NK-92 (cell line): Measurements from ENCODE around the gene CTNNA3.

Experiments
- DNase-seq: peaks from one replicate; lab custom pipeline; 2025; ENCODE audit not compliant: unreplicated experiment; lab: John Stamatoyannopoulos, UW

CTNNA3 gene

DNA sequence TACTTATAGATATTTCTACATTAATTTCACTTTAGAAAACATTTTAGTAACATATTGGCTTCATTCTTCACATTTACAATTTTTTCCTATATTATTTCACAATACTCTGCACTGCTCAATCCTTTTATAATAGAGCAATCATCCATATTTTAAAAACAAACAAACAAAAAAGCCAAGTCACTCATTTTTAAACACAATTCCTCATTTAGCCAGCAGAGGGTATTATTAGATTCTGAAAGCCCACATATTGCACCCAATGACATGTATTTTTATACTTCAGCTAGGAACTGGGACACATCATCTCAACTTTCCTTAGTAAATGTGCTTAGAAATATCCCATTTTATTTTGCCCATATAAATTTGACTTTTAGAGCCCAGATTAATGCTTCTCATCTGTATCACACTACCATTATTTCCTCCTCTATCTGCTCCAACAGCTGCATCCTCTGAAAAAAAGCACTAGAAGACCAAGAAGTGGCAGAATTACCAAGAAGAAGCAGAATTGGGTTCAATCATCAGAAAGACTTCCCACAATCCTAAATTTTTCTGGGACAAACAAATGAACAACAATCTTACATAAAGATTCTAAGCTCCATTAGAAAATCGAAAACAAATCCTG, 29.5 kb downstream of the CTNNA3 start:
- DNase-seq = no peak

DNA sequence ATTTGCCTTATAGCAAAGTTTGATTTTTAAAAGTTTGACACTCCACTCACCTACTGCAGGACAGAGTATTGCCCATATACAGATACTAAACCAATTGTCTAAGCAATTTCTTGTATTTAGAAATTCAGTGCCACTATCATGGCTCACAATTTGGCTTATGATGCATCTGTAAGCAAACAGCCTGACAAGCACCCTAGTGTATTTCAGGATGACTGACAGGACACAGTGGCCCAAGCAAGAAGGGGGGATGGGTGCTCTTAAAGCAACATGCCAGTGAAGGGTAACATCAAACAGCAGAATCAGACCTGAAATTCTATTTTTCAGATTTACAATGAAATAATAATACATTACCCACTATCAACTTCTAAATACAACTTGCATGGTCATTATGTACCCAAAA, 30.5 kb downstream of the CTNNA3 start:
- no peak for DNase-seq

DNA sequence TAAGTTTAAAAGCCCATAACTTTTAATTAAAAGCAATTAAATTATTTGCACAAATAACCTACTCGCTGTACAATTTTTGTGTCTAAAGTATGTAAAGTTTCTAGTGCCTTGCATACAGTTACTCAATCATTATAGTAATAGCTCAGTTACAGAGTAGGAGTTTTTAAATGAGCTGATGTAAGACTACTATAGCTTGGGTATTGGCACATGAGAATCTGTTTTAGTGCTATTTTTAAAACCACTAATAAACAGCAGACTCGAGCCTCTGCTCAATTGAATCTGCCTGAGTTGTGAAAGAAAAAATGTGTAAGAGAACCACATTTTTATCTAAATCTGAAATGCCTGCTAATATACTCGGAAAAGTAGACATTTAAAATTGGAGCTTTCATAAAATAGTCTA, 31.1 kb downstream of the CTNNA3 start:
- DNase-seq = no peak

DNA sequence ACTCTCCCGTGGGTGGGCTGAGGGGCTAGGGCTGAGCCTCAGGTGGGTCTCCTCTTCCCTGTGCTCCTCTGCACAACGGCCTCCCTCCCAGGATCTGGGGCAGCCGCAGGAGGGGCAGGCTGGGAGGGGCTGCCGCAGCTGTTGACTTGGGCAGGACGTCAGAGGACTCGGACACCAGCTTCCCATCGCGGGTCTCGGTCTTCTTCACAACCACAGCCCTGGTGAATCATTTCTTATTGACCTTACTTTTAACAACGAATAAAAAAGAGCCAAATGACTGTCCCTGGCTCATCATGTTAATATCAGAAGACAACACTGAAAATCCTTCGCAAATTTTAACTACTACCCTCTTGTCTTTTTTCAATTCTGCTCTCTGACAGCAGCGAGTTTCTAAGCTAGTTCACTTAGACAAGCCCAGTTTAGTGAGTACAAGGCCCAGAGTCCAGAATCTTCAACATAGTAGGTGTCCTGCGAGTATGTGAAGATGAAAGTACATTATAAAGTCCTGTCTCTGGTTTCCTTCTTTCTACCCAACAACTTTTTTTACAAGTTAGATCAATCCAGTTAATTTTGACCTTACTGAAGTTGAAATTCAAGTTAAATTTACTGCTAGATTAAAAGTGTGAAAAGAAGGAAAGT, 32.4 kb downstream of the CTNNA3 start:
- DNase-seq = no peak

DNA sequence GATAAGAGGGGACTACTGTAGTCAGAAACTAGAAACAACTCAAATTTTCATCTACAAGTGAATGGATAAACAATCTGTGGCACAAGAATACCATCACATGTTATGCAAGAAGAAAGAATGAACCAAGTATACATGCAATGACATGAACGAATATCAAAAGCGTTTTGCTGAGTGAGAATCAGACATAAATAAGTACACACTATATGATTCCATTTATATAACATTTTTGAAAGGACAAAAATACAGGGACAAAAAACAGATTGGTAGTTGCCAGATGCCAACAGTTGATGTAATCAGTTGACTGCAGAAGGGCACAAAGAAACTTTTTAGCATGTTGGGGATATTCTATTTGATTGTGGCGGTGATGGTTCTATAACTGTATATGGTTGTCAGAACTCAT, 33.6 kb downstream of the CTNNA3 start:
- no peak for DNase-seq

DNA sequence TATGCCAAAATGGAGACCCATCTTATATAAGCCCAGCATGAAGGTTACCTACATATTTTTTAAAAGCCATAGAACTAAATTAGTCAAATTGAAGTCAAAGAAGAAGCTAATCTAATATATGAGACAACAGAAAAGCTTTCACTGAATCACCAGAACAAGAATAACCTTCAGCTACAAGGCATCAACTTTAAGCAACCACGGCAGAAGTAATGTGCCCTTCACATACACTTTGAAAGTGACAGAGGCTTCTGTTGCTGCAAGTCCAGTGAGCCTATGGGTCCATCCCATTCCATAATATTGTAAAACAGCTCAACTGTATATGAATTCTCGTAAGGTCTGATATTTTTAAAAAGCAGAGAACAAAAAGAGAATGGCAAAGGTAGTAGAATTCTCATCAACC, 36.5 kb downstream of the CTNNA3 start:
- no peak for DNase-seq

DNA sequence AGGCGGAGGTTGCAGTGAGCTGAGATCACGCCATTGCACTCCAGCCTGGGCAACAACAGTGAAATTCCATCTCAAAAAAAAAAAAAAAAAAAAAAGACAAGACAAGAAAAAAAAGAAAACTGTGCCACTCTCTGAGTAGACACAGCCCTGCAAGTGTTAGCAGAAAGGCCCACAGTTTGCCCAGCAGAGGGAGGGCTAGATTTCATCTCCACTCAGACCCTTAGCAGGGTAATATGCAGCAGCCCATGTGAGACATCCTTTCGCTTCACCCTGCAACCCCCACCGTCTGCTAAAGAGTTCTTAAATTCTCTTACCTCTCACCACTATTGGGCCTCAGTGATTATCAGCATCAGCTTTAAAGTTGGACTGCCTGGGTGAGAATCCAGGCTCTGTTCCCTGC, 38.2 kb downstream of the CTNNA3 start:
- no peak for DNase-seq

DNA sequence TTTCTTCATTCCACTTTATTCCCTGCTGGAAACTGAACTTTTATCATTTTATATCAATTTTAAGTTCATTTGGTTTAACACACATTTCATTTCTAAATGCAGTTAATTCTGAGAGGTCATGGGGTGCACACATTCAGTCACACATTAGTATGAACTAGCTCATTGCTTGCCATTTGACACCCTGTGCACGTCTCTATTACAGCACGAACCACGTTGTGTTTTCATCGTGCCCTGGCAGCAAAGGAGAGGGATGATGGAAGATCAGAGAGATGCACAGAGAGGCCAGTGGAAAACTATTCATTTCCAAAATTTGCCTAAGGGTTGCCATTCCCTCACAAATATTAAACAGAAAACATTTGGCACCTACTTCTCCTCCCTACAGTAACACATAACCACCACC, 45.4 kb downstream of the CTNNA3 start:
- DNase-seq = no peak

DNA sequence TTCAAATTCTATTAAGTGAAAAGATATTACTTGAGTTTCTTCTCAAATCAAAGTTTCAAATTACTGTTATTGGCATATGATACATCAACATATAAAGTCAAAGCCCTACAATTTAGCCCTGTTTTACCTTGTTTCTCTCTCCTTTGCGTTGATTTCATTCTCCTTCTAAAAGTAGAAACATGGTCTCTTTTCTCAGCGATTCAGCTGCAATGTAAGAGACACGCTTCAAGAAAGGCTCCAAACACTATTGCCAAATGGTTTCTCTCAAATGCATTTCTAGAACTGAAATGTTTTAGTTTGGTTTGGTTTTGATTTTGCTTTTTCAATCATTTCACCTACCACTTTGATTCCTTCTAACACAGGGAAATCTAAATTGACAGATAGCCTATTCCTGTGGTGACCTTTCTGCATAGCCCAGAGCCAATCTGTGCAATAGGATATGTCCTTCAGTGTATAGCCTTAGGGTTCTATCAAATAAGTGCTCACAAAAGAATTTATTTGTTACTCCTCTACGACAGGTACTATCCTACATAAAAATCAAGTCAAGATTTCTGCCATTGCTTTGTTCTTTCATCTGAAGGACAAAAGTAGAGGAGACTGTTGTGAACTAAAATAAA, 47.3 kb downstream of the CTNNA3 start:
- no peak for DNase-seq

DNA sequence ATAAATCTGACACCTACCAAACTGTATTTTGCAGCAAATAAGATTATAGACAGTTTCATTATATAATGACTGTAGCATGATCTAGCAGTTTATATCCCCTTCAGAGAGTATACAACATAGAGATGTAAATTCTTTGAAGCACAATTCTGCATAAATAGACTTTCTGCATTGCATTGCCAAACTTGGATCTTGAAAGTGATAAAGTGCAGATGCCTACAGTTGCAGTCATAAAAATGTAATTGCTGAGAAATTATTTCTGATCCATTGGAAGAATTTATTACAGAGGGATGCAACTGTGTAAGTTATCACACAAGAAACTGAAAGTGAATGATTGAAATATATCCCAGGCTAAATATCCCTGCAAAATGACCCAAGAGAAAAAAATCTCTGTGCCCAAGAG, 65.1 kb downstream of the CTNNA3 start:
- no peak for DNase-seq

DNA sequence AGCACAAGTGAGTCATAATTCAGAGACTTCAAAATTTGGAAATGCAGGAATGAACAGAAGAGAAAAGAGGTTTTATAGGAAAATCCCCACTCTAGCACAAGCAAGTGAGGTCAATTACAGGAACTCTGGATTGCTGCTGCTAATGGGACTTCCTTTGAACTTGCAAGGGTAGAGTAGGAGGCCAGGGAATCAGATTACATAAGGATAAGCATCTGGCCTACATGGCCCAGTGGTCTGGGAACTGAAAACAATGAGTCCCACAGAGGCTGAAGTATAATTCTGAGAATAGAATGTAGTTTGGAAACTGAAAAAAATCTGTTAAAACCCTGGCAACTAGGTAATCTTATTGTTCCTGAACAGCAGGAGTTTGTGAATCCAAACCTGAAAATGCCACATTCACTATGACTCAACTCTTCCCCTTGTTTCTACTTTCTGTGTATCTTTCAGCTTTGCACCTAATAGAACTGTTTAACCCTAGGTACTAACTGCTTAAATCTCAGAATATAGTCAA, 66.5 kb downstream of the CTNNA3 start:
- DNase-seq = no peak

DNA sequence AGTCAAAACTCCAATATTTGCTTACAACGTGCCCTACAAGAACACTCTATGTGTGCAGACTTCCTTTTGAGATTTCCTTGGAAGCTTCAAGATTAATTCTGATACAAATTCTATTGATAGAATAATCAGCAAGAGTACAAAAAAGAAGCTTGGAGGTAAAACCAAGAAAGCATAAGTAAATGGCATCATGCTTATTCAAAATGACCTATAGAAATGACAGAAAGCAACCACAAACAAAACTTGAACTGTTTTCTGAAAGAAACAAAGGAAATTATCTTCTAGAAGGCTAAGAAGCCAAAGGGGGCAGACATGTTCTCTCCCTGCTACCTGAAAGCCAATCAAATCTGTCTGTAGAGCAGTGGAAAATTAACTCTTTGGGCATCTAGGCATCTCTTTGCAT, 73.0 kb downstream of the CTNNA3 start:
- no peak for DNase-seq

DNA sequence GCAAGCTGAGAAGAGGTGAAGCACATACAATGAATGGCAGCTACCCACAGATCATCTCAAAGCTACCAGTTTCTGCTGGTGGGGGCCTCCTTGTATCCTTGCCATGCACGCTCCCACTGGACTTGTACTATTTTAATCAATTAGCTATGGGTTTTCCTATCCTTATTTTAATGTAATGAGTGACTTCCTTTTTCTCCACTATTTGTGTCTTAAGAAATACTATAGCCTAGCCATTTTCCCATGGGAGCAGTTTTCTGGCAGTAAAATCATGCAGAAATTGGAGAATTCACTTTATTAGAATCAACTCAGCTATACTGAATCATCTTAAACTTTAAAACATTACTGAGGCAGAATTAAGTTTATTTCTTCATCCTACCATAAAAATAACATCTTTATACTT, 73.5 kb downstream of the CTNNA3 start:
- DNase-seq = no peak

DNA sequence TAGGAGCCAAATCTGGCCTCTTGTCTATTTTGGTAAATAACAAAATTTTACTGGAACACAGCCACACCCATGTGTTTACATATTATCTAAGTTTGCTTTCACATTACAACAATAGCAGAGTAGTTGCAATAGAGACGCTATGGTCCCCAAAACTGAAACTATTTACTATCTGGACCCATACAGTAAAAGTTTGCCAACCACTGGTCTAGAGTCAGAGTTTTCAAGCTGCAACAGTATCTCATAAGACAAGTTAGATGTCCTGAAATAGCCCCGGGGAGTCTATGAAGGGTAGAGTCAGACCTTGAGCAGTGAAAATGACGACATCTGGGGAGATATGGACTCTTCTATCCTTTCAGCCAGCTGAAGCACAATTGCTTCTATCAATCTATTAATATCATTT, 74.2 kb downstream of the CTNNA3 start:
- DNase-seq = no peak

DNA sequence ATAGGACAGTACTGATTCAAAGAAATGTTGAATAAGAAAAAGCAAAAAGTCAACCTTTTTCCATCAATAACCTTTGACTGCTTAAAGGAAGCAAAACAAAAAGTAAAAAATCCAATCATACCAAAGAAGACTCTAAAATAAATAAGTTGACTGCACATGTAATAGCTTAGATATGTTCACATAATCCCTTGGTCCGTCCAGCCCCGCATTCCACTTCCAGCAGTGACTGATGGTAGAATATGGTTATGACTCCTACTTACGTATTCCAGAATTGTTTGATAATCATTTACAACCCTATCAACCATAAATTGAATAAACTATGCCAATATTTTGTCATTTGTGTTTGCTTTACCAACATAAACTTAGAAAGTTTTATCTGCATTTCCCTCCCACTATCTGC, 77.9 kb downstream of the CTNNA3 start:
- no peak for DNase-seq

DNA sequence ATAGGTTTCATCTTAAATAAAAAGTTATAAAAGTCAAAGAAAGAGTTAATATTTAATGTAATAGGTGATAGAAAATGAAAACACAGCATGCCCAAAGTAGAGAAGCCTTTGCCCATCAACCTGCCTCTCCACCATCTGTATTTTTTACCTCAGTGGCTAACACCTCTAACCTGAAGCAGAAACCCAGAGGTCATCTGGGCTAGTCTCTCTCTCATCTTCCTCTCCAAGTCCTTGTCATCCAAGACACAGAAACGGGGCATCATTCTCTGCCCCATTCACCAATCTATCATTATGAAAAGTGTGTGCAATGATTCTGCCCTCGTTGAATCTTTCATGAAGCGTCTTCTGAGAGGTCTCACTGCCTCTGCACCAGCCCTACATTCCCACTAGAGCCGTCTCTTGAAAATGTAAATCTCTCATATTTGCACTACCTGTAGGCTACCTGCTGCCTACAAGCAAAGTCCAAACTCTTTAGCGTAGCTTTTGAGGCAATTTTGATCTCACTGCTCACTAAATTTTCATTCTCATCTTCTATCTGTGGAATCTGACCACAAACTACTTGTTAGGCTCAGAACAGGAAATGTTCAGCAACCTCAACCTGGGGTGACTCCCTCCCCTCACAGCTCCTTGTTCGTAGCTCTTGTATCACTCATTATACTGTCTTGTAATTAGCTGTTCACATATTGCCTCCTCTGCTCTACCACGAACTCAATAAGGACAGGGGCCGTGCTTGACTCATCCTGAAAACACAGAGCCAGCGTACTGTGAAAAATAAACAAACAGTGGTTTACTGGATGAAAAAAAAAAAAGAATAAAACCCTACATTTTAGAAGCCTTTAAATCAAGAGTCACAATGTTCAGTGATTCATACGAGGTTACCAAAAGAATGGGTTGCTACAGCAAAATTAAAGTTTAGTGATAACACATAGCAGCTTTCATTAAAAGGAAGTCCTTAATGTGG, 83.1 kb downstream of the CTNNA3 start:
- peak; percentile 9 for DNase-seq

DNA sequence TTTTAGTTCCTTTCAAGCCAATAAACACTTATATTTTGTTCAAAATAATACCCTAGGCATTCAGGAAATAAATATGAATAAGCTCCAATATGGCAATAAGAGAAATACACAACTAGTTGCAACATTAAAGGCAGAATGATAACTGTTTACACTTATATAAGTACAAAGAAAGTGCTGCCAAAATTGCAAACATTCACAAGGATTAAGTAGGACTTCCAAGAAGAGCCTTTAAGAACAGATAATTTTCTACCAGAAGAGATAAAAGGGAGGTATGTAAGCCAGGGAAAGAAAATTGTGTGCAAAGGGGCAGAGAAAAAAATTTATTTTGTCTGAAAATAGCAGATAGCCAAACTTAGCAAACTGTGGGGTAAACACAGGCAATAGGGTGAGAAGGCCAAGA, 83.8 kb downstream of the CTNNA3 start:
- DNase-seq = no peak

DNA sequence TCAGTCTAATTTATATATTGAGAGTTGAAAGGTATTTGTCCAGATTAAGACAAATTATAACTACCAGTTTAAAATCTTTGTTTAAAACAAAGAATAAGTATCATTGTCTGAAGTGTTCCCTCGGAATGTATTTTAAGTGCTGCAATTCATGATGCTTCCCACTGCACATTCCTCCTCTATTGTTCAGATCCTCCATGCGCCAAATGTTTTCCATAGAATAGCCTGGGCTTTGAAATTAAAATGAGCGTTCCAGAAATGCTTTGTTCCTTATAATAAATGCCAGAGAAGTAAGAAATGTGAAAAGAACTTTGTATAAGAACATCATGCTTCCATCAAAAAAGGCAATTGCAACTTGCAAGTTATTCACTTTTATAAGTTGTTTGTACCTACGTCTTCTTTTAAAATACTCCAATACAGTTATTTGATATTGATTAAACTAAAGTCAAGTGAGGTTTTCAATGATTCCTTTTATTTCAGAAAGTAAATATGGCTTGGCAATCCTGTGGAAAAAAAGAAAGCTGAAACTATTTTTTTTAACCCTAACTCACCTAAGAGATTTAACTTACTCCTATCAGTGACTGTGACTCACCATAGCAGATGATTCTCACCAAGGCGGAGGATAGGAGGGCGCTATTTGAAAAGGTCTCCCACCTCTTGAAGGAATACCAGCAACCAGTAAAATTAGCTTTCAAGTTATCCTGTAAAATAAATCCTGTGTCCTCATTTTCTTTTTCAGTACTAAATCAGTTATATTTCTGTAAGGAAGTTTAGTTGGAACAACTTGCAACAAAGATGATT, 85.8 kb downstream of the CTNNA3 start:
- DNase-seq = no peak

DNA sequence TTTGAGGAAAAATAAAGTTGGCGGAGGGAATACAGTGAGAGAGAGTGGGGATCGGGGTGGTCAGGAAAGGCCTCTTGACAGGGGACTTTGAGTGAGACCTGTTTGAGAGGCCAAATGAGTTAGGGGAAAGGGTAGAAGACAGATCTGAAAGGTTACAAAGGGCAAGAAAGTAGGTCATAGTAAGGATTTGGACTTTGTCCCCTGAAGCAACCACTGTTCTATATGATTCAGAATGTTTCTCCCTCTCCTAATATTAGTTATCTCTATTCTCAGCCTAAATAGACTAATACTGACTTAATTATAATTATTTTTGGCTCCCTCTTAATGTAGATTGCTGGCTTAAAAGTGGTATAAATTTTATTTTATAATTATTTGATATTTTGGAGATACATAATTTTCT, 88.0 kb downstream of the CTNNA3 start:
- no peak for DNase-seq

DNA sequence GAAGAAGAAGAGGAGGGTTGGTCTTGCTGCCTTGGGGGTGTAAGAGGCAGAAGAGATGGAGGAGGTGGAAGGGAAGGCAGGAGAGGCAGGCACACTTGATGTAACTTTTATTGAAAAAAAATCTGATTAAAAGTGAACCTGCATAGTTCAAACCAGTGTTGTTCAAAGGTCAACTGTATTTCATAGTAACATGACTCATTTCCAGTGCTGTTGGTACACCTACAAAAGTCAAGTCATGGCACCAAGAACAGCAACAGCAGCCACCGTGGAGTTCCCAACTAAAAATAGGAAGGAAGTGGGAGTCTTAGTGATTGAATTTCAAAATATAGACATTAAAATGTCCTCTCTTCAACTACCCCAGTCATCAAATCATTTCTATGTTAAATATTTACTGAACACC, 88.5 kb downstream of the CTNNA3 start:
- DNase-seq = no peak

DNA sequence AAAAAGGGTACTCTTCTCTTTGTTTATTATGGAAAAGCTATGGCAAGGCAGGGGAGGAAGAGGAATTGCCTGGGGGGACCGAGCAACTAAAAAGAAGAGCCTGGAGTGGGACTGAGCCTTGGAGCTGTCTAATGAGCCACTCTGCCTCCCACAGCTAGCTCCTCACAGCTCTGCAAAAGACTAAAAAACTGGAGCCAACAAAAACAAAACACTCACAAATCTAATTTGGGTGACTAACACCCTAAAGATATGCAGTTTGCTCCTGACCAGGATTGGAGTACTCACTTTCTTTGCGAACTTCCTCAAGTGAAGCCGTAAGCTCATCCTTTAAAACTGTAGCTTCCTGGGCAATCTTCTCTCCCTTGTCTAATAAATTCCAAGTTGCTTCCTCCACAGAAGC, 89.4 kb downstream of the CTNNA3 start:
- no peak for DNase-seq
